Left renal pelvis (tissue), 4 donors: ENCODE measurements around the gene HOXC13. TPM values are rescaled to one million over a fixed set of nuclear protein-coding genes. Genes with fewer than 3 reads are reported as not detected.

ENCODE experiments used
- DNase-seq, 4 donors: peaks; one replicate each; pipeline ENCODE4 v3.0.0-alpha.2; 2013; ENCODE audit warnings: low read depth in 4 of 4, low spot score in 3 of 4
- polyA plus RNA-seq, 4 donors: library from polyadenylated mRNA; unstranded; fragments of 120-200 nt; gene quantifications; one replicate each; pipeline ENCODE4 v1.2.1, GENCODE V29; 2013; ENCODE audit not compliant: insufficient read length in 4 of 4

Gene HOXC13
- polyA plus RNA-seq, 4 donors, result not detected

DNA sequence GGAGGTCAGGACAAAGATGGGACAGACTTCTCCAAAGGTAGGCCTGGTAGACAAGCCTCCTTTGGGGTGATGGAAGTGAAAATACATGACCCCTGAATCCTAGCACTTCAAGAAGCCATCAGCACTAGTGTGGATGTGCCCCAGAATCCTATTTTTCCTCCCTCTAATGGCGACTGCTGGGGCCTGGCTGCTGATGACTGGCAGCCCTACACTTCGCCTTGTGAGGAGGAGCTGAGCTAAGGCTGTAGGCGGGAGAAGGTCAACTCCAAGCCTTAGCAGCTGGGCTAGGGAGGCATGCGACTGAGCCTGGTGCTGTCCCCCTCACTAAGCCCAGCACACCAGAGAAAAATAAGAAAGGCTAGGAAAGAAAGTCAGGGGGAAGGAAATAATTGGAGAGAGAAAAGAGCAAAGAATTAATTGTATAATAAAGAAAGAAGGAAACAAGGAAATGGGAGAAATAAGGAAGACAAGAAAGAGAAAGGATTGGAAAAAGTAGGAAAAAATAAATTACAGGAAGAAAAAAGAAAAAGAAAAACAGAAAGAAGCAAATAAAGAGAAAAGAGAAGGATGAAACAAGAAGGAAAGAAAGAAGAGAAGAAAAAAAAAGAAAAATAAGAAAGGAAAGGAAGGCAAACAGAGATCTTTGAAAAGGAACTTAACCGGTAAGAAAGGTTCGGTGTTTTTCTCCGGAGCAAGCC lies 41.6 kb downstream of the HOXC13 start:
- no peak for DNase-seq

DNA sequence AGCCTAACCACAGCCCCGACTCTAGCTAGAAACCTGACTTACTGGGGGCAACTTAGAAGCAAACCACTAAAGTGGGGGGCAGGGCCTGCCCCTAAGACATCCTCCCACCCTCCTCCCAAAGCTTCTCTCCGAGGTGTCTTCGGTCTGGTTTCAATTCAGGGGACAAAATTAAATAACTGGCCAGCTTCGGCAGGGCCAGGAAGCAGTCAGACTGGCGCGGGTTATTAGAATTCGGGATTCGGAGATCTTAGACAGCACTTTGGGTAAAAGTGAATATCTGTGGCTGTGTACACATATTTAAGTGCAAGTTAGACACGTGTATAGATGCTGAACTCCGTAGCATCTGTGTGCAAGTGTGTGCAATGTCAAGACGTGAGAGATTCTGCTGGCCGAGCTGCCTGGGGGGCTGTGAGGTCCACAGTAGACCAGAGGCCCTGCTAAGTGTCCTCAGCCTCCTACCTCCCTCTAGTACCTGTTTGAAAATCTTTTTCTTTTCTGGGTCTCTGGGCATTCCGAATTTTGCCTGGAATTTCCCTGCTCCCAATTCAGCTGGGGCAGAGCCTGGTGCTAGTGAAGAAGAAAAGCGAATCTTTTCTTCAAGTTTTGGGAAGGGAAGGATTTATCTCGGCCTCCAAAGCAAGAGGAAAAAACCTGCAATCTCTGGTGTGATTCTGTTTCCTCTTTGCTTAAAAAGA lies 42.3 kb downstream of the HOXC13 start:
- DNase-seq, result no peak

DNA sequence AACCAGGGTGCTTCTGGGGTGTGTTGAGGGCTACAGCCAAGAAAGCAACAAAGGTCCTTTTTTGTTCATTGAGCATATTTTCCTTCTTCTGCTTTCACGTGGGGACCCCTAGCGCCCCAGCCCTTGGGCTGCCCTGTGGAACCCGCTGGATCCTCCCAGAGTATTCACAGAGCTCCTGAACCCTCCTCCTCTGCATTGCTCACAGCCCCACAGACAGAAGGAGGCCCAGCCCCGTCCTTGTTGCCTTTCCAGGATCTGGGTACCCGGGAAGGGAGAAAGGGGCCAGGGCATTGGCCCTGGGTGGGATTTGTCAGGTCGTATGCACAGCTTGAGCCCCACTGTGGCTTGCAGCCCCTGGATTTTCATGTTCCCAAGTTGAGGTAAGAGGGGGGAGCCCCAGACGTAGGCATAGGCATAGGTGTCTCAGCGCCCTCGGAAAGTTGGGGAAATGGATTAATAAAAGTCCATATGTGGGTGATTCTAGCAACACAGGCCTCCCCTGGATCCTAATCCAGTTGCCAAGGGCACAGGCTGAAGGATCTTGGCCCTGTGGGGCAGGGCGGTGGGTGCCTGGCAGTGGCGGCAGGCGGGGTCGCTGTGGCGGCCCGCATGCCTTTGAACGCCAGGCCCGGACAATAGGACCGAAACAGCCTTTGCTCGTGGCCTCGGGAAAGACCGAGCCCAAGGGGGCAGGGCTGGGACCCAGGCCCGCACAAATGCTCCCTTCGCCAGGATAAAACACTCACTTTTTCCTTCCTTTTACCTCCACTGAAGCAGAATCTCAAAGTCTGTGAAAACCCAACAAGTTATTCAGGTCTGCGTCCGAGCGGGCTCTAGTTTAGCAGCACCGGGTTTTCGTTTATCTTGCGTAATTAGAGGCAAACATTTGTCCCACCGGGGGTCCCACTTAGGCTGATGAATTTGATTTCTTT lies 43.3 kb downstream of the HOXC13 start:
- DNase-seq, result no peak

DNA sequence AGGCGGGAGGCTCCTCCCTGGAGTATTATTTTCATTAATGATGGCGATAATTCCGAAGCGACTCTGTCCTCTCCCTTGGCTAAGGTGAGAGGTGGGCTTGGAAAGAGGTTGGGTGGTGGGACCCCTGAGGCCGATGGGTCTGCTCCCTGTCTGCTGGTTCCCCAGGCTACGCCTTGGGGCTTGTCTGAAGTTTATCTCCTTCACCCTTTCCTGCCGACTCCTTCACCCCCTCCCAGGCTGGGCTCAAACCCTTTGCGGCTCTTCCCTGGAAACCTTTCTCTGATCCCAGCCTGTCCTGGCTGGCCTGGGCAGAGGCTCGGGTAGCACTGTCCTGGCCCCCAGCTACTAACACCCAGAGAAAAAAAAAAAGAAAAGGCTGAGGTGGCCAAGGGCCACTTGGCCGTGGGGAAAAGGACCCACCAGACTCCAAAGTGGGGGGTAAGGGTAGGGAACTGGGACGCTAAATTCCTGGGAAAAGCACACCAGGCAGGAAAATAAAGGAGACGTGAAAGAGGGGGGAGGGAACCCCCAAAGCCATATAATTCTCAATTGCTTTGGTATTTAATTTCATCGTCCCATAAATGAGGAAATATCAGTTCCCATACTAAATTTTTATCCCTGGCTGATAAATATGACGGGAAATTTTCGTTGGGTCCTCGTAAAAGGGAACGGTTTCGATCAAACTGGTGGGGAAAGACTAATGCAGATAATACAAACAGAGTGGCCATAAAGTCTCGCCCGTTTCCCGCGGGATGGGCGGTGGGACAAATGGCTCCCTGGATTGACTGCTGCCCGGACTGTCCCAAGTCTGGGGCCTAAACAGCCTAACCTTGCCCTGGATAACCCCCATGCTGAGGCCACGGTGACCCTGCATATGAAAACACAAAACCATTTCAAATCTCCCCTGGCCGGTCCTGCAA lies 44.3 kb downstream of the HOXC13 start:
- DNase-seq, result no peak

DNA sequence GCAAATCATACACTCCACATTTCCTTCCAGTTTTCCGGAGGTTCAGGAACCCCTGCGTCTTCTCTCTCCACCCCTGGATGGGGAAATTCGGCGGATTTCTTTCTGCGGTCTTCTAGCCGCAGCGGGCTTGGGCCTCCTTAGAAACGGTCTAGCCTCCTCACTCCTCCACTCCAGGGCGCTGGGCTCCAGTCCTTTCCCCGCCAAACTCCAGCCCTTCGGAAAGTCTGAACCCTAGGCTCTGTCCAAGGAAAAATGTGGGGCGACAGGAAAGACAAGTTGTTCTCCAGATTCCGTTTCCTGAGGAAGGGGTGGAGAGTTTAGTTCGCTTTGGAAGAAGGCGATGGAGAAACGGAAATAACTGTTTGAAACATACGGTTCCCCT lies 44.9 kb downstream of the HOXC13 start:
- DNase-seq, result no peak

DNA sequence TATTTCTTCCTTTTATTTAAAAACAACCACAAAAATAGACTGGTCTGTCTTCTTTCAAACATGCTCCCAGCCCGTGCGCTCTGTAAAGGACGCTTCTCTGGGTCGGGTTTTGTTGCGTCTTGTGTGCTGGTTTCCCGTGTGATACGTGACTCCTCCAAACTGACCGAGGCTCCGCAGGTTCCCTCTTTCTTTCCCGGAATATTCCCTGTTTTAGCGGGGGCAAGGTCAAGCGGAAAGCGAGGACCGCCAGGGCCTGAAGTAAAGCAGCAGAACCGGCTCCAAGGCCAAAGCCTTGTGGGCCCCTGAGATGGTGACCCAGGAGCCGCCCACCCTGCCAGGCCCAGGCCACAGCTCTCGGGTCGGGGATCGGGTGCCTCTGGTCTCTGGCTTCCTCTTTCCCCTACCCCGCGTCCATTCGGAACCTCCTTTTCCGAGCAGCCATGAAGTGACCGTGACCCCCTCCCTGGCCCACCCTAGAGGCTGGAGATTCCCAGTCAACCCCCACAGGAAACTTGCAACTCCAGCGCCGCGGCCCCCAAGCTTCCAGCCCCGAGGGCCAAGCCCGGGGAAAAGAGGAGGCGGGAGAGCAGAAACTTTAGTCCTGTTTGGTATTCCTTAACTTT lies 45.4 kb downstream of the HOXC13 start:
- DNase-seq, result no peak

DNA sequence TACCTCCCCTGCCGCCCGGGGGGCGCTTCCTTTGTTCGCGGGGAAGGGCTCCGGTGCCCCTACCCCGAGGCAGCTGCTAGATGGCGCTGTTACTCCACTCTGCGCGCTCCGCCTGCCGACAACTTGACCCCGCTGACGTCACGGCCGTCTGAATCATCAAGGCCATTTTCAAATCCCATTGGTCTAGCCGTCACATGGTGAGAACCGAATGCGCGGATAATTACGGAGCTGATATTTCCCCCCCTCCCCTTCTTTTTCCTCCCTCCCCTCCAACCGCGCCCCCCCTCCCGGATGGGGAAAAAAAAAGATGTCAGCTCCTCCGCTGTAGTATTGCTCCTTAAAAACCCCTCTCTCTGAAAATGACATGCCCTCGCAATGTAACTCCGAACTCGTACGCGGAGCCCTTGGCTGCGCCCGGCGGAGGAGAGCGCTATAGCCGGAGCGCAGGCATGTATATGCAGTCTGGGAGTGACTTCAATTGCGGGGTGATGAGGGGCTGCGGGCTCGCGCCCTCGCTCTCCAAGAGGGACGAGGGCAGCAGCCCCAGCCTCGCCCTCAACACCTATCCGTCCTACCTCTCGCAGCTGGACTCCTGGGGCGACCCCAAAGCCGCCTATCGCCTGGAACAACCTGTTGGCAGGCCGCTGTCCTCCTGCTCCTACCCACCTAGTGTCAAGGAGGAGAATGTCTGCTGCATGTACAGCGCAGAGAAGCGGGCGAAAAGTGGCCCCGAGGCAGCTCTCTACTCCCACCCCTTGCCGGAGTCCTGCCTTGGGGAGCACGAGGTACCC lies 46.5 kb downstream of the HOXC13 start, which contains the start of gene HOXC10:
Gene HOXC10 (plus strand): TSS at position 246 of the 791 bp plus-strand sequence. CDS start 114 bp downstream, at position 360.
- DNase-seq, result peak; percentile 95 to 98 (median 96)

DNA sequence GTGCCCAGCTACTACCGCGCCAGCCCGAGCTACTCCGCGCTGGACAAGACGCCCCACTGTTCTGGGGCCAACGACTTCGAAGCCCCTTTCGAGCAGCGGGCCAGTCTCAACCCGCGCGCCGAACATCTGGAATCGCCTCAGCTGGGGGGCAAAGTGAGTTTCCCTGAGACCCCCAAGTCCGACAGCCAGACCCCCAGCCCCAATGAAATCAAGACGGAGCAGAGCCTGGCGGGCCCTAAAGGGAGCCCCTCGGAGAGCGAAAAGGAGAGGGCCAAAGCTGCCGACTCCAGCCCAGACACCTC lies 47.0 kb downstream of the HOXC13 start:
- no peak for DNase-seq

DNA sequence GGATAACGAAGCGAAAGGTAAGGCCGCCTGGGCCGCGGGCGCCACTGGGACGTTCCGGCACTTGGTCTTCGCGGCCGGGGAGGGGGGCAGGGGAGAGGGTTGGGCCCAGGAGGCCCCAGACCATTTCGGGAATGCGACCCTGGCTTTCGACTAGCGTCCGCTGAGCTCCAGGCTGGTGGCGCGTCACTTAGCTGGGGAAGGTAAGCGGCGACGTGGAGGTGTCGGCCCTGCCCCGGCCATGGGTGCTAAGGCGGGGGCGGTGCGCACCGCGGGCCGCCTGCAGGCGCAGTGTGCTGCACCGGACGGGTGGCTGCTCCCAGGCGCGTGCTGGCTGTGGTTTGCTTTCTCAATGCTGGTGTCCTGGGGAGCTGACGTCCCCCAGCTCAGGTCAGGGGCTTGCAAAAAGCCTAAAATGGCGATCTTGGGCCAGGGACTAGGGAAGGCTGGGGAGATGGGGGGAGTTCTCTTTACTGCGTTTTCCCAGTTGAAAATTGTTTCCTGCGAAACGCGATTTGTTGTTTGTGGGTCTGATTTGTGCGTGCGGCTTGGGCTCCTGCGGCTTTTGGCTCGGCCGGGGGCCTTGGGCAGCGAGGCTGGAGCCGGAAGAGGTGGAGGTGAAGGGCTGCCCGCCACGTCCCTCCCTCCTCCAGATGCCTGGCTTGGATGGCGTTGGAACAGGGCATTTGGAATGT lies 47.5 kb downstream of the HOXC13 start:
- DNase-seq, result no peak

DNA sequence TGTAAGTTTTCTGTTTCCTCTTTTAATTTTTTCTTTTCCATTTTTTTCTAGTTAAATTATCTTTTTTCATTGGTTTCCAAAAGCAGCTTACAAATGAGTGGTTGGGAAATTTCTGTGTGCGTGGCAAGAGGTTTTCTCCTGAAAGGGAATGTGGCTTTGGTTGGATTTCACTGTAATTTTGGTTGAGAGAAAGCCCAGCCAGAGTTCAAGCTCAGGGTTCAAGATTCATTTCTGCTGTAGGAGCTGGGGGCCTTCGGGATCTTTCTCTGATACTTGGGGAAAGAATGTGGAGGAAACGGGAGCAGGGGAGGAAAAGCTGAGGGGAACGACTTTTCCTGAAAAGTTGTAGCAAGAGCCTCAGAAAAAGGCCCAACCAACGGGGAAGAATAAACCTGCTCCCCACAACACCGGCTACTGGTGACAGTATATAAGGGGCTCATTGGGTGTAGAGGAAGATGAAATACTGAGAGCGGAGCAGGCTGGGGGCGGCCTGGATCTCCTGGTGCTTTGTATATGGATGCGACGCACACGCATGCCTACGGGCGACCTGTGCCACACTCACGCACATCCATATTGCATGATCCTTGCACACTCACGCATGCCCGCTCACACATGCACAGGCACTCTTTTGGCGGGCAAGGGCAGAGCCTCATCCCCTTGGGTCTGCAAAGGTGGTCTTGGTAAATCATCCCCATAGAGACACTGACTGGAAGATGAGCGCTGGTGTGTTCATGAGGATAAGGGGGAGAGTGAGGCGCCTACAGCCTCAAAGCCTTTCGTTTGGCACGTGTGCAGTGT lies 48.3 kb downstream of the HOXC13 start:
- no peak for DNase-seq

DNA sequence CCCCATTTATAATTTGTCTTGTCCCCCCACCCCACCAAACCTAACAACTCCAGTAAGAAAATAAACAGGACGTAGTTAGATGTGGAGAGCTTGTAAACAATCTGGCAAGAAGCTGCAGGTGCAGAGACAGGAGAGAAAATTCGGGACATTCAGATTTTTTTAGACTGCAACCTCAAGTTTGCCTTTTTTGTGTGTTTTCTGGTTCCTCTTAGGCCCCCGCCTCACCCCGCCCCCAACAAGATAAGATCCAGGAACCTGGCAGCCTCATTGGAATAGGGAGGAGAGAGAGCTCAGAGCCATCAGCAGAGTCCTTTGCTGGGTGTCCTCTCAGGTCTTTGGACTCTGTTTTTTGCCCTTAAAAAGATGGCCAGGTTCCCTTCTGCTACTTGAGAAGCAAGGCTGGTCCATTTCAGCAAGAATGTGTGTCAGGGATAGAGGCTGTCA lies 49.2 kb downstream of the HOXC13 start:
- DNase-seq, result no peak

DNA sequence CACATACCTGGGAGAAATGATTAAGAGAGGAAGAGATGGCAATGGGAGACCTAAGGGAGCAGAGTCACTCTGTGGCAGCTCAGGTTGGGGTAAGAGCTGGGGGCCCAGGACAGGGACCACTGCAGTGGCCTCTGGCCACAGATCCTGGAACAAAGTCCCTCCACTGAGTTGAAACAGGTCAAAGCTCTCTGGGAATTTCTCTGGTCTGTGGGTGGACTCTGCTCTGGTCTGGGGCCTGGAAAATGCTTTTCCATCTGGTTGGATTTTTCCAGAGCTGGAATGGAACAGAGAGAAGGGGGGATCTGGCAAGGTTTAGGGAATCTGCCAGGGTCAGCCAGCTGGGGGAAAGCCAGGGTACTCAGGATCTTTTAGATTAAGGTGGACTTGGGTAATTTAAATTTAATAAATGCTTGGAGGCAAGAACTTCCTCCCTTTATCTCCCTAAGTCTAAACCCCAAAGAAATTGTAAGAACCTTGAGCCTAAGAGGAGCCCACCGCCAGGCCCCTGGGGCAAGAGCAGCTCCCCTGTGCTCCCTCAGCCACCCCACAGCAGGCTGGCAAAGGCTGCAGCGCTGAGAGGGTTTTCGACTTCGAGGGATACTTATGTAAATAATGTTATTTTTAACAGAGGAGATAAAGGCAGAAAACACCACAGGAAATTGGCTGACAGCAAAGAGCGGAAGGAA lies 50.1 kb downstream of the HOXC13 start:
- DNase-seq, result no peak

DNA sequence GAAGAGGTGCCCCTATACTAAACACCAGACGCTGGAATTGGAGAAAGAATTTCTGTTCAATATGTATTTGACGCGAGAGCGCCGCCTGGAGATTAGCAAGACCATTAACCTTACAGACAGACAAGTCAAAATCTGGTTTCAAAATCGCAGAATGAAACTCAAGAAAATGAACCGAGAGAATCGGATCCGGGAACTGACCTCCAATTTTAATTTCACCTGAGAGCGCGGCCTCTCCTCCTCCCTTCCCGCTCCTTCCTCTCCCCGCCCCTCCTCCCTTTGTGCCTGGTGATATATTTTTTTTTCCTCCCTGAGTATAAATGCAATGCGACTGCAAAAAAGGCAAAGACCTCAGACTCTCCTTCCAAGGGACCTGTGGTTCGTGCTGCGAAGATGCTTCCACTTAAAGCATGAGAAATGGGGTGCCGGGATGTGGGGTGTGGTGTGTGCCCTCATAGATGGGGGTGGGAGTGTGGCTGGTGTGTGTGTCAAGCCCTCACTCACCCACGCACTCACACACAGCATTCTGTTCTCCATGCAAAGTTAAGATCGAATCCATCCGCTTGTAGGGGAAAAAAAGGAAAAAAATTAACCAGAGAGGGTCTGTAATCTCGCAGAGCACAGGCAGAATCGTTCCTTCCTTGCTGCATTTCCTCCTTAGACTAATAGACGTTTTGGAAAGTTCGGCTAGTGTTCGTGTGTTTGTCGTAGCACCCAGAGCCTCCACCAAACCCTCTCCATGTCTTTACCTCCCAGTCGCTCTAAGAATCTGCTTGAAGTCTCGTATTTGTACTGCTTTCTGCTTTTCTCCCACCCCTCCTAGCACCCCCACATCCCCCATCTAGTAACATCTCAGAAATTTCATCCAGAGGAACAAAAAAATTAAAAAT lies 50.8 kb downstream of the HOXC13 start:
- no peak for DNase-seq

DNA sequence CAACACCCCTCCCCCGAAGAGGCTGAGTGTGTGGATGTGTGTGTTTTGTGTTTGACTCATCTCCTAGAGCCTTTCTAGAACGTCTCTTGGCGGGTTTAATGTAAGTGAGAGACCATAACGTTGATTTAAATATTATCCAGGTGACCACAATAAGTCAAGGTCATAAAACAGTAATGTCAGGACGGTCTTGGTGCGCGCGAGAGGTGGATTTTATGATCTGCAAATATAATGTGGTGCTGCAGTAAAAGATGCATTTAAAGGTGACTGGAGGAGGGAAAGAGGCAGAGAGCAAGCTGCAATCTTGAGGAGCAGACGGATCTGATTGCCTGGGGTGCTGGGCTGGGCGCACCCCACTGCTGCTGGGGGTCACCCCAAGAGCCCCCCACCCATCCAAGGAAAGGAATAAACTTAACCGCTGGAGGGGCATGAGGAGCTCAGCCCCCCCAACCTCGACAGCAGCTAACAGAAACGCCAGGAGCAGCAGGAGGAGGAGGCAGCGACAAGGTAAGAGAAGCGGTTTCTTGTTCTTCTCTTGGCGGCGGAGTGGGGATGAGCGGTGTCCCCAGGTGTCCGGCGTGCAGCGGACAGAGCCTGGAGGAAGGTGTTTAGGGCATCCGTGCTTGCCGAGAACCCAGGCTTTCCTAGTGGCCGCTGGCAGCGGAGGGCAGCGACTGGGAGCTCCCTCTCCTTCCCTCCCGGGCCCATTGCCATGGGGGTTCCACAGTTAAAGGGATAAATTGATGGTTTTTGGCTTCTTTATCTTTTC lies 51.9 kb downstream of the HOXC13 start:
- no peak for DNase-seq

DNA sequence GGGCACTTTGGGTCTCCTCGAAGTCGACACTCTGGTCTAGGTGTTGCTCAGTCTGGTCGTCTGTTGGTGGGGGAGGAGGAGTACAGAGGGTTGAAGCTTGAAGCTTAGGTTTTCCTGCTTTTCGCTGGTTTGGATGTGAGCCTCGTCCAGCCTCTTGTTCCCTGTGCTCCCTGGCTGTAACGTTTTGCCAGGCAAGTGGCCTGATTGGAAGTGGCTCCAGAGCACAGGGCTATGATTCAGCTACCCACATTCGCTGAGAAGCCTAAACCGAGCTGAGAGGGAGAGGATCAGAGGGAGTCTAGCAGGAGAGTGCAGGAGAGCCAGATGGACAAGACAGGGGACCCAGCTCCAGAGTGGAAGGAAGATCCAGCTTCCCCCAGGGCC lies 52.4 kb downstream of the HOXC13 start:
- DNase-seq, result no peak
